Small intestine (tissue), 7 donors: ENCODE results near the gene GHDC. TPM values are rescaled to one million over a fixed set of nuclear protein-coding genes. Genes with fewer than 3 reads are reported as not detected.
A peak's percentile ranks its signal among the peaks of the same experiment; 100 is the strongest.

ENCODE experiments used
- DNase-seq, 2 donors: peaks; one replicate each; pipeline versions ENCODE4 v3.0.0 to v3.0.0-alpha.2; 2013
- FAIRE-seq: peaks from 2 replicates; lab custom pipeline; 2012; peaks lifted over from hg19 to GRCh38; lab: Jason Lieb, UNC
- H3K27ac ChIP-seq, 3 donors: one replicate each; pipeline ENCODE4 v1.5.1; 2013; ENCODE audit warnings: low read length in 2 of 3, mild to moderate bottlenecking in 2 of 3, control low read depth in 1 of 3, inconsistent platforms in 1 of 3, low read depth in 1 of 3, moderate library complexity in 1 of 3
- H3K27me3 ChIP-seq, 3 donors: one replicate each; pipeline ENCODE4 v1.6.1; 2013; ENCODE audit warnings: low read length in 3 of 3, inconsistent platforms in 1 of 3; ENCODE audit not compliant: control insufficient read depth in 3 of 3, insufficient read depth in 3 of 3
- H3K36me3 ChIP-seq, 3 donors: one replicate each; pipeline ENCODE4 v1.6.1; 2013; ENCODE audit warnings: low read length in 3 of 3, inconsistent platforms in 1 of 3, low read depth in 1 of 3, mild to moderate bottlenecking in 1 of 3, moderate library complexity in 1 of 3; ENCODE audit not compliant: control insufficient read depth in 3 of 3, insufficient read depth in 2 of 3
- H3K4me1 ChIP-seq, 3 donors: one replicate each; pipeline ENCODE4 v1.6.1; 2013; ENCODE audit warnings: low read length in 2 of 3, inconsistent platforms in 1 of 3, low read depth in 1 of 3, mild to moderate bottlenecking in 1 of 3, moderate library complexity in 1 of 3; ENCODE audit not compliant: control insufficient read depth in 3 of 3, insufficient read depth in 2 of 3
- H3K4me3 ChIP-seq, 3 donors: one replicate each; pipeline ENCODE4 v1.5.1; 2013; ENCODE audit warnings: low read length in 3 of 3, control low read depth in 1 of 3, inconsistent platforms in 1 of 3, low read depth in 1 of 3, mild to moderate bottlenecking in 1 of 3, moderate library complexity in 1 of 3
- H3K9me3 ChIP-seq, 2 donors: one replicate each; pipeline ENCODE4 v1.6.1; 2013; ENCODE audit warnings: low read depth in 1 of 2, low read length in 1 of 2; ENCODE audit not compliant: control insufficient read depth in 2 of 2, insufficient read depth in 1 of 2
- WGBS, 3 donors: extraction: QIAGEN DNeasy Blood & Tissue Kit; methylation state at CpG; one replicate each; pipeline ENCODE4 v1.1.7; 2013; 5-methylcytosine and 5-hydroxymethylcytosine counted together
- polyA plus RNA-seq, 4 donors: library from polyadenylated mRNA; stranded (reverse) in 3 of 4; unstranded in 1 of 4; fragments of 200-250 nt in 3 of 4; fragments of 120-200 nt in 1 of 4; gene quantifications; one replicate each; pipeline versions ENCODE4 v1.2.1 to v1.2.3, GENCODE V29; 2013
- donor health status: healthy with polysubstance abuse.
- donor health status: control.
- donor health status: control.
- donor health status: Bipolar disorder and iron deficiency.
- donor health status: healthy.

GHDC gene
- polyA plus RNA-seq, 4 donors = 10.5 to 35.1 (median 20.3) TPM

DNA sequence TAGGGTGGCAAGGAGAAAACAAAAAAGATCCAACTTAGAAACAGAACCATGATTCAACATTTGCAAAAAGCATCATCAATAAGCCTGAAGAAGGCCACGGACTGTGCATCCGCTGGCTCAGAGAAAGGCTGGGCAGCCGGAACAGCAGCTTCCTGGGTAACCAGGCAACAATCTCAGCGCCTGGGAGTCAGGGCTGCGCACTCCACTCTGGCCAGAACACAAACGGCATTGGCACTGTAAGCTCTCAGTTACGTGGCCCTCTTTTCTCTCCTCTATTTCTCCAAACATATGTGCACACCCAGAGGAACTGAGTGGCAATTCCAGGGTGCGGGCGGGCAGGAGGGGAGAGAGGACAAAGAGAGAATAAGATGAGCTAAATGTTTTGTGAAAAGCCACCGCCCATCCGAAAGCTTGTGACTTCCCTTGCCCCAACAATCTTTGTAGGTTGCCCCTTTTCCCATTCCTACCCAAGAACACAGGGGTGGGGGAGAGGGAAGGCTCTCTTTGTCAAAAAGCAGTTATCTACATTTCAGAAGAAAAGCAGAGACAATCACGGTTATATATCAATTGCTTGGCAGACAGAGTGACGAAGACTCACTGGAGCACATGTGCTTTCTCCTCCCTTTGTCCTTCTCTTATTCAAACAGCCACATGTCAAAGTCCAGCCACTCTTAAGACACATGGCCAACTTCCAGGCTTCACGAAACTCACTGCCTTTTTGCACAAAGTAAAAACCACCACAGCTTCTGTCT lies 6.6 kb upstream of the GHDC start:
- Histone ChIP-seq H3K27me3 (no peaks in the 10 kb centered on the region), H3K36me3 (peaks cover 0 to 59% (median 6%) of the 10 kb centered on the region in 3 donors), H3K4me1 (peaks cover 0 to 20% (median 0%) of the 10 kb centered on the region in 3 donors), H3K27ac (peak overlapping the region in 2 of 3 donors; percentile 15 to 60), H3K9me3 (no peaks in the 10 kb centered on the region), H3K4me3 (no peak overlapping the region)
- 24 to 55% (median 33%) methylated on average over 14 of the region's 14 CpGs for WGBS, 3 donors
- DNase-seq (peak; percentile 76 to 80), FAIRE-seq (no peak)

DNA sequence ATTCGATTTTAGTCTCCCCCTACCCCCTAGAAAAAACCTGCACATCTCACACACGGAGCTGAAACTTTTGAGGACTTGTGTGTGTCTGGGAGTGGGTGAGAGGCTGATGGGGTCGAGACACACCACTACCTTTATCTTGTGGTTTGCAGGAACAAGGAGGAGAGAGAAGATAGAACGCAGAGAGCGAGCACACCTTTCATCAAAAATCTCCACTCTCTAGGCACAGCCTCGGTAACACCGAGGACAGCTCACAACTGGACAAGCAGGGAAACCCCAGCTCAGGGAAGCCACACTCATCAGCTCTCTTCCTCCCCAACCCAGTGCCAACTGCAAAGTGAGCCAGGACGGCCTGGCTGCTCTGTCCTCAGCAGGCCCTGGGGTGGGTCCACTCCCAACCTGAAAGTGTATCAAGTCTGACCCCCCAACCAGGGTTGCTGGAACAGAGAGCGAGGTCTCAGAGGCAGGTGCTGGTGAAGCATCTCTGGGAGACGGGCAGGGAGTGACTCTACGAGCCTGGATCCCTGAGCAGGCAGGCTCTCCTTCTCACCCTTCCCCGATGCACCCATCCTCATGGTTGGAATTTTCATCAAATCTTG lies 5.2 kb upstream of the GHDC start:
- DNase-seq = no peak
- peak overlapping the region in 1 of 3 donors; percentile 30 for H3K27ac ChIP-seq
- no peak for FAIRE-seq
- no peaks in the 10 kb centered on the region for H3K27me3 ChIP-seq
- H3K4me3 ChIP-seq = no peak overlapping the region
- H3K36me3 ChIP-seq = peaks cover 0 to 48% (median 4%) of the 10 kb centered on the region in 3 donors
- no peaks in the 10 kb centered on the region for H3K9me3 ChIP-seq
- 84 to 91% (median 88%) methylated on average over 12 of the region's 12 CpGs for WGBS, 3 donors
- H3K4me1 ChIP-seq = peaks cover 0 to 20% (median 0%) of the 10 kb centered on the region in 3 donors

DNA sequence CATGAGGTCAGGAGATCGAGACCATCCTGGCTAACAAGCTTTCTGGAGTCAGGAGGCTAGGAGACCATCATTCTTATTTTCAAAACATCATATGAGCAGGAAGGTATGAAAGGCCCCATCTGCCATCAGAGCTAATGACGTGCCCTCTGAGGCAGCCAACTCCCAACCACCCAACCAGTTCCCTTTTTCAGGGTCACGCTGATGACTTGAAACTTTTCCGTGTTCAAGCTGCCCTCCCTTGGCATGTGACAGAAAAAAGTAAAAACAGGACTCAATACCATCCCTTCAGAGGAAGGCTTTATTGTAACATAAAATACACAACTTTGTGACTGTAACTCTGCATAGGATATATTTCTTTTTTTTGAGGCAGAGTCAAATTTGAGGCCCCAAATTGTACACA lies 4.6 kb upstream of the GHDC start:
- peaks cover 0 to 21% (median 0%) of the 10 kb centered on the region in 3 donors for H3K4me1 ChIP-seq
- H3K4me3 ChIP-seq = no peak overlapping the region
- DNase-seq (no peak), FAIRE-seq (no peak)
- no peaks in the 10 kb centered on the region for H3K9me3 ChIP-seq
- no peaks in the 10 kb centered on the region for H3K27me3 ChIP-seq
- 74 to 93% (median 89%) methylated on average over 4 of the region's 4 CpGs for WGBS, 3 donors
- peaks cover 0 to 44% (median 0%) of the 10 kb centered on the region in 3 donors for H3K36me3 ChIP-seq
- peak overlapping the region in 1 of 3 donors; percentile 57 for H3K27ac ChIP-seq

DNA sequence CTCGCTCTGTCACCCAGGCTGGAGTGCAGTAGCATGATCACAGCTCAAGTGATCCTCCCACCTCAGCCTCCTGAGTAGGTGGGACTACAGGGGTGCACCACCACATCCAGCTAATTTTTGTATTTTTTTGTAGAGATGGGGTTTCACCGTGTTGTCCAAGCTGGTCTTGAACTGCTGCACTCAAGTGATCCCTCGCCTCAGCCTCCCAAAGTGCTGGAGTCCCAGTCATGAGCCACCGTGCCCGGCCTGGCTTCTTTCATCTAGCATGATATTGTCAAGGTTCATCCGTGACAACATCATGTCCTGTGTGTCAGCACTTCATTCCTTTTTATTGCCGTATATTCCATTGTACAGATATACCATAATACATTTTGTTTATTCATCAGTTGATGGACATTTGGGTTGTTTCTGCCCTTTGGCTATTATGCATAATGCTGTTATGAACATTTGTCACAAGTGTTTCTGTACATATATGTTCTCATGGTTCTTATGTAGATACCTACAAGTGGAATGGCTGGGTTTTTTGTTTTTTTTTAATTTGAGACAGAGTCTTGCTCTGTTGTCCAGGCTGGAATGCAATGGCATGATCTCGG lies 3.4 kb upstream of the GHDC start:
- WGBS, 3 donors = 93 to 94% (median 93%) methylated on average over 8 of the region's 8 CpGs
- DNase-seq (no peak), FAIRE-seq (no peak)
- Histone ChIP-seq H3K27me3 (no peaks in the 10 kb centered on the region), H3K4me1 (peaks cover 0 to 30% (median 5%) of the 10 kb centered on the region in 3 donors), H3K36me3 (peaks cover 0 to 40% (median 0%) of the 10 kb centered on the region in 3 donors), H3K27ac (no peak overlapping the region), H3K4me3 (no peak overlapping the region), H3K9me3 (no peaks in the 10 kb centered on the region)

DNA sequence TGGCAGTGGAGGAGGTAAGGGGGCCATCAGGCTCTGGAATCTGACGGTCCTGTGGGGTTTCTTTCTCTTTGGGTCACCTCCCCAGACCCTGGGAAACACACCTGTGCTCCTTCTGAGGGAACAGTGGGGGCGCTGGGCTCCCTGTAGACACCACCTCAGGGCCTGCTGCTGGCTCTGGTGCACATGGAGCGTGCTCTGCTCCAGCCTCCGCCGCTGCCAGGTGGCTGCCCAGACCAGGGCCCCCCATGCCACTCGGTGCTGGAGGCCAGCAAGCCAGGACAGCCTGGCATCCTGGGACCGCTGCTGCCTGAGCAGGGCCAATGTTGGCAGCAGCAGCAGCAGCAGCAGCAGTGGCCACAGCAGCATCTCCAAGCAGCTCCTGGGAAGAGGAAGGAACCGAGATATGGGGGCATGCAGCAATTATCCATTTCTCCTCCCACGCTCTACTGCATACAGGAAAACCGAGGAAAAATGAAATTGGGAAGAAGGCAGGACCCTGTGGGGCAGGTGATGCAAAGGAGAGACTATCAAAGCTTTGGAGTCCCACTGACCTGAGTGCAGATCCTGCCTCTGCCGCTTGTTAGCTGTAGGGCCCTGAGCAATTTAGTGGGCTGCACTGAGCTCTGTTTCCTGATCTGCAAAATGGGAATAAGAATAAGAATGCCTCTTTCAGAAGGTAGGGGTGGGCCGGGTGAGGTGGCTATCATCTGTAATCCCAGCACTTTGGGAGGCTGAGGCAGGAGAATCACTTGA lies 902 bp downstream of the GHDC start:
- H3K4me3 ChIP-seq = peak overlapping the region in 2 of 3 donors; percentile 77 to 85
- 74 to 77% (median 76%) methylated on average over 12 of the region's 12 CpGs for WGBS, 3 donors
- peaks cover 0 to 27% (median 0%) of the 10 kb centered on the region in 3 donors for H3K36me3 ChIP-seq
- no peak overlapping the region for H3K27ac ChIP-seq
- no peaks in the 10 kb centered on the region for H3K9me3 ChIP-seq
- FAIRE-seq (no peak), DNase-seq (no peak)
- no peaks in the 10 kb centered on the region for H3K27me3 ChIP-seq
- peaks cover 0 to 10% (median 5%) of the 10 kb centered on the region in 3 donors for H3K4me1 ChIP-seq

DNA sequence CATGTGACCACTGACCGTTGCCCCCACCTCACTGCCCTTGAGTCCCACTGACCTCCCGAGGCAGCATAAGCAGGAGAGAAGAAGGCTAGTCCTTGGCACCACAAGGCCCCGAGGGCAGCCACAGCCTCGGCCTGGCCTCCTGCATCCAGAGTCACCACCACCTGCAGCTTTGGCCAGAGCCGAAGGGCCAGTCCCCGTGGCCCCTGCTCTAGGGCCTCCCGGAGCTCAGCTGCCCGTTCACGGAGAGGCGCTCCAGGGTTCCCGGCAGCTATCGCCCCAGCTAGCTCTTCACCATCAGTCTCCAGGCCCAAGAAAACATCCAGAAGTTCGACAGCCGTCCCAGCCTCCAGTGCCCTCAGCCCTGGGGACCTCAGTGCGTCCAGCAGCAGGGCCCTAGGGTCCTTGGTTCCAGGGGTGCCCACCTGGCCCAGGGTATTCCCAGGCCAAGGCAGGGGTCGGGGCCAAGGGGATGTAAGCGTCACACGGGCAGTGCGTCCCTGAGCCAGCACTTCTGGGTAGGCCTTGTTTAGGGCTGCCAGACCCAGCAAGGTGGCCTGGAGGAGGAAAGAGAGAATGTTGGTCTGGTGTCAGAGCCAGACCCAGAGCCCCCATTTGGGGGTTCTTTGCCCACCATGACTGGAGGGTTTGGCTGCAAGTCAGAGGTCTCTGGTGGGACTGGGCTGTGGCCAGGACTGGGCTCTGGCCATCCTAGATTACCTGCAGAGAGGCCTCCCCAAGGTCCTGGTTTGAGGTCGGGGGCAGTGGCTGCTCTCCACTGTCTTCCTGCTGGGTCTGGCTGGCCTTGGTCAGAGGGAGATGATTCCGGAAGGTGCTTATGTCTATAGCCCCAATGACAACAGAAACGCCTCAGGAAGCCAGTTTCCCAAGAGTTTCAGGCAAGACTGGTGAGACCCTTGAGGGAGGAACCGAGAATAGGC lies 1.8 kb downstream of the GHDC start:
- H3K36me3 ChIP-seq = peaks cover 0 to 26% (median 0%) of the 10 kb centered on the region in 3 donors
- no peaks in the 10 kb centered on the region for H3K27me3 ChIP-seq
- WGBS, 3 donors = 93 to 94% (median 94%) methylated on average over 21 to 23 of the region's 23 CpGs
- H3K27ac ChIP-seq = no peak overlapping the region
- no peak overlapping the region for H3K4me3 ChIP-seq
- no peaks in the 10 kb centered on the region for H3K9me3 ChIP-seq
- peaks cover 0 to 10% (median 5%) of the 10 kb centered on the region in 3 donors for H3K4me1 ChIP-seq
- no peak for FAIRE-seq
- no peak for DNase-seq

DNA sequence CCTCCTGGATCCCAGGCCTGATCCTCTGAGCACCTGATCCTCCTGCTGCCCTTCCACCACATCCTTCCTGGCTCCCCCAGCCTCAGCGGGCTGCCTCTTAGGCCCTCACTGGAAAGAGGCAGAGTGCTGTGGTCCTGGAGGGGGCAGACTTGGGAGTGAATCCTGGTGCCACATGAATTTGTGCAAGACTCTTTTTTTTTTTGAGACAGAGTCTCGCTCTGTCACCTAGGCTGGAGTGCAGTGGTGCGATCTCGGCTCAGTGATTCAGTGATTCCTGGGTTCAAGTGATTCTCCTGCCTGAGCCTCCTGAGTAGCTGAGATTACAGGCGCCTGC lies 3.1 kb downstream of the GHDC start:
- FAIRE-seq (no peak), DNase-seq (no peak)
- Histone ChIP-seq H3K9me3 (no peaks in the 10 kb centered on the region), H3K36me3 (peaks cover 0 to 26% (median 0%) of the 10 kb centered on the region in 3 donors), H3K27ac (no peak overlapping the region), H3K4me3 (no peak overlapping the region), H3K4me1 (peaks cover 0 to 10% (median 5%) of the 10 kb centered on the region in 3 donors), H3K27me3 (no peaks in the 10 kb centered on the region)
- WGBS, 3 donors = 93 to 100% (median 94%) methylated on average over 5 of the region's 5 CpGs
